Measurements from ENCODE around the gene SHB. TPM values are rescaled to one million over a fixed set of nuclear protein-coding genes. Genes with fewer than 3 reads are reported as not detected.
A peak's percentile ranks its signal among the peaks of the same experiment; 100 is the strongest.

Gene SHB
- total and polyA plus RNA-seq, 2 of the 13 experiments (the other 11 are each of a cell fraction or from before 2014, with no cell fraction given), result 19.4 to 20.7 TPM

GRCh38 chr9:38047301-38048251, 21.5 kb downstream of the SHB start (continued):
- TF ChIP-seq LRRFIP1 (CRISPR knock-in tag; conservative IDR thresholded peaks at IDR 0.05) (no peak), MTA1 (CRISPR knock-in tag; IDR thresholded peaks at IDR 0.05; ENCODE audit: borderline replicate concordance) (peak; percentile 92), RXRA (CRISPR knock-in tag; IDR thresholded peaks at IDR 0.05) (peak; percentile 95), ZNF343 (CRISPR knock-in tag; IDR thresholded peaks at IDR 0.05) (peak; percentile 36; the same call in 1 of the 2 replicates), FOXA3 (CRISPR knock-in tag; IDR thresholded peaks at IDR 0.05) (peak; percentile 96), ZSCAN21 (CRISPR knock-in tag; IDR thresholded peaks at IDR 0.05; ENCODE audit: borderline replicate concordance) (peak; percentile 55; the same call in 1 of the 2 replicates), MED1 (CRISPR knock-in tag; IDR thresholded peaks at IDR 0.05) (peak; percentile 99), ZFP36 (IDR thresholded peaks at IDR 0.05; ENCODE audit: borderline replicate concordance, low read depth, low read length, partially characterized antibody) (no peak), TERF1 (CRISPR knock-in tag; IDR thresholded peaks at IDR 0.05) (no peak; the same call in 1 of the 2 replicates), ZNF160 (CRISPR knock-in tag; IDR thresholded peaks at IDR 0.05) (peak; percentile 74; the same call in 1 of the 2 replicates), UBTF (CRISPR knock-in tag; IDR thresholded peaks at IDR 0.05) (peak; percentile 89), NBN (conservative IDR thresholded peaks at IDR 0.05) (no peak), ZNF547 (CRISPR knock-in tag; IDR thresholded peaks at IDR 0.05) (no peak), ZSCAN29 (CRISPR knock-in tag; conservative IDR thresholded peaks at IDR 0.05) (peak; percentile 84), THYN1 (CRISPR knock-in tag; IDR thresholded peaks at IDR 0.05; ENCODE audit: borderline replicate concordance, low read depth) (no peak), U2AF2 (IDR thresholded peaks at IDR 0.05; ENCODE audit: low read depth, low read length) (no peak), DMAP1 (CRISPR knock-in tag; IDR thresholded peaks at IDR 0.05) (peak; percentile 86), ZNF414 (CRISPR knock-in tag; IDR thresholded peaks at IDR 0.05) (peak; percentile 28; the same call in 1 of the 2 replicates), SATB2 (CRISPR knock-in tag; IDR thresholded peaks at IDR 0.05) (no peak), ZNF691 (CRISPR knock-in tag; IDR thresholded peaks at IDR 0.05; ENCODE audit: borderline replicate concordance, low read depth) (peak; percentile 76; the same call in 1 of the 2 replicates), ZNF138 (CRISPR knock-in tag; IDR thresholded peaks at IDR 0.05; ENCODE audit: low read depth) (no peak)

All from HepG2 (cell line).